Measurements from ENCODE around the gene NAV2.

The NAV2 gene

DNA sequence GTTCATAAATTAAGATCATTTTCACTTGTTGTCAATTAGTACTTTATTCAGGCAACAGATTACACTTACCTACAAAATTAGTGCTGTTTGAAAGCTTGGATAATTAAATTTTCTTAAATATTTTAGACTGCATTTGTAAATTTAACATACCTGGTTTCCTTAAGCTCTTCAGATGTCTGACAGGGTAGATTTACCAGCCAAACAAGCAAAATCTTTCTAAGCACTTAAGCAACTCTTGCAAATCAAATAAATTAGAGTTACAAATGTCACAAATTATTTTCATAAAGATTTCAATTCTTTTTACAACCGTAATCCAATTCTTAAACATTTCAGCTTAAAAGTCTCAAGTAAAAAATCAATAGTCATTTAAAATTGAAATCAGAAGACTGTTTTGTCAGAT, 317.8 kb downstream of the NAV2 start:
- no peak for DNase-seq

DNA sequence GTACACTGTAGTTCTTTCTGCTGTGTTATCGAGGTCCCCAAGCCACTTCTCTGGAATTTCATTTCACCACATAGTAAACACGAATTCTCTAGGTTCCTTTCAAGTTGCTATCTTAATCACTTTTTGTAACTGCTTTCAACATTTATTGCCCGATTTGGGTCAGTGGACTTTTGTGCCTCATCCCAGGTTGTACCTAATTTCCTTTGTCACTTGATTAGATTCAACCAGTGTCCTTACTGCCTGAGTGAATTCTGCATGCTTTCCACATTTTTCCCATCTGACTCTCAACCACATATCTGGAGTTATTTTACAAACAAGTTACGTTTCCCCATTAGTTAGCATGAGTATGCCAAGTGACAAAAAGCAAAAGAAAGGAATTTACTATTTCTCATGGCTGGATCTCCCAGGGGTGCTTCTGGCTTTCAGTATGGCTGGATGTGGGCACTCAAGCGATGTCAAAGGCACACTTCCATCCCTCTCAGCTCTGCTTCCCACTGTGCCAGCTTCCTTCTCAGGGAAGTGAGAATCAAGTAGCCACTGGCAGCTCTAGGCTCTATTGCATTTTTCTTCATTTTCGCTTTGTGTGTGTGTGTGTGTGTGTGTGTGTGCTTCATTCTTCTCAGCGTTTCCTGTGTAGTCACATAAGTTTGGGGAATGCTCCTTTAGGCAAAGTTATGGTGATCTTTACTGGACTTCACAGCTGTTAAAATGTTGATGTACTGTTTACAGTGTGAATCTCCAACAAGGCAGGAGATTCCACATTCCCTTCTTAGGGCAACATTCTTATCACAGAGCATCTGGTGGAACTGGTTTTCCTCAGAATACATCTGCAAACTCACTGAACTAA, 318.7 kb downstream of the NAV2 start:
- no peak for DNase-seq

DNA sequence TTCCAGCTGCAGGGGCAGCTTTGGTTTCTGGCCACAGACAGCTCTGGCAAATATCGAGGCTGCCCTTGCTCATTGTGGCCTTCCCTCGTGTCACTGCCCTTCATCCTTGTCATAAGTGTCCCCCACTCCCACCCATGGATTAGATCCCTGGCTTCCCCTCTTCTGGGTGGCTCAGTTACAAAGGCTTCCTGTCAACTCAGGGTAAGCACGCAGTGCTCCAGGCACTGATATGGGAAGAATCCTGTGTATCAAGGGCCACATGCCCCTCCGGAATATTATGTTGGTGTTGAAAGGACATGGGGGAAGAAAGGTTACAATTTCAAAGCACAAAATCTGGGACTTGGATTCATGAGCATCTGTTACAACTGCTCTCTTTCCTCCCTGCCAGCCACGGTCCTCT, 319.5 kb downstream of the NAV2 start:
- no peak for DNase-seq

DNA sequence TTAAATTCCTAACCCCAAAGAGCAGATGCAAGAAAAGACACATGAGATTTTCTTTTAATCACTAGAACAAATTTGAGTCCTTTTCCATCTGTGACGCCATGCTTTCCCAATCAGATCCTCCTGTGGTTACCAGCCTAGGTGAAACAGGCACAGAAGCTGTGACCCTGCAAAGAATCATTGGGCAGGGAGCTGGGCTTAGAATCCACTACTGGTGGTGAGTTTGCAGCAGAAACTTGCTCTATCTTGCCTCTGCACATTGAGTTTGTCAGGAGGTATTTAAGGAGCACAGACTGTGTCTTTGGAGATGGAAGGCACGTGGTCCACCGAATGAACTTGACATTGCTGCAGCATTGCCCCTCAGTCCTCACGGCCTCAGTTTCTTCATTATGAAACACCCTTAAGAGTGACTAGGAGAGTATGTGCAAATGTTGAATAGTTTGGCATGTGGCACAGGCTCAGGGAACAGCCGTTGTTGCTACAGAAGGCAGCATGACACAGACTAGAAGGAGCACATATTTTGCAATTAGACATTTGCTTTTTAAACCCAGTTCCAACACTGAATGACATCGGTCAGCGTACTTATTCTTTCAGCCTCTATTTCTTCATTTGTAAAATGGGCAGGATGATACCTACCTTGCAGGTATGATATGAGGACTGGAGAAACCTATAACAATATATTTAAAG, 320.1 kb downstream of the NAV2 start:
- DNase-seq, result no peak

DNA sequence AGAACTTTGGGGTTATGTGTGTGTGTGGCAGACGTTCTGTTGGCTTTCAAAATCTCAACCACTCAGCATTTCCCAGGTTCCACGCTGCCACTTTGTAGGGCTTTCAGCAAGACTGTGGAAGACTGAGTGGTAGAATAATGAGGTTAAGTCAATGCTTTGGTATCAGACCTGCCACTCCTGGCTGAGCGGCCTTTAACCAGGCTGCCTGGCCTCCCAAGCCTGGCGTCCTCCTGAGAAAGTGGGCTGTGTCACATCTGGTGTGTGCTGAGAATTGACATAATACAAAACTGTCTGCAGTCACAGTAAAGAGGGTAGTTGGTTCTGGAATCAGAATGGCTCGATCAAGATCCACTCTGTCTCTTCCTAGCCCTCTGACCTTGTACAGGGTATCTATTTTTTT, 321.2 kb downstream of the NAV2 start:
- DNase-seq, result no peak

DNA sequence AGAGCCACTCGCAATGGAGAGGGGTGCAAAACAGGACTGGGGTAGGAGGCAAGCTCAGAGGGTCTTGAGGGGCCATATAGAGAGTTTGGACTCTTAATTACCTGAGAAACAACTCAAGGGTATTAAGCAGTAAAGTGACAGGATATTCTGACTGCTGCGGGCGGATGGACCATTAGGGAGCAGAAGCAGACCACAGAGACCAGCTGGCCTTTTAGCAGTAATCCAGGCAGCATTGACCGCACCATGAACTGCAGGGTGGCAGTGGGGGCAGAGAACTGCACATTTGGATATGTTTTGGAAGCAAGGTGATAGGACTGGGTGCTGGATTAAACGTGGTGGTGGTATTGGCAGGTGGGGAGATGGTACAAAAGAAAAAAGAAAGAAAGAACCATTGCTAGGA, 322.3 kb downstream of the NAV2 start:
- DNase-seq, result no peak

DNA sequence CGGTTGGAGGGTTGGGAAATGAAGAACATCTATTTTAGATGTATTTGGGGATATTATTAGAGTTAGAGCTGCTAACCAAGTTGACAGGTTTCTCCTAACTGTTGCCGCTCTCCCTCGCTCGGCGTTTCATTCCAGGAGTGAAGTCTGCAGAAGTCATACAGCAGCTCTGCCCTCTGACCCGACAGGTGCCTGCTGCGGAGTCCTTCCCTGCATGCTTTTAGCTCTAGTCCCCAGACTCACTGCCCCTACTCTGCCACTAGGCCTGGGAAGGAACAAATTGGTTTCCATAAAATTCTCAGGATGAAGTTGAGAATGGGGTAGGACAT, 322.7 kb downstream of the NAV2 start:
- DNase-seq, result no peak

DNA sequence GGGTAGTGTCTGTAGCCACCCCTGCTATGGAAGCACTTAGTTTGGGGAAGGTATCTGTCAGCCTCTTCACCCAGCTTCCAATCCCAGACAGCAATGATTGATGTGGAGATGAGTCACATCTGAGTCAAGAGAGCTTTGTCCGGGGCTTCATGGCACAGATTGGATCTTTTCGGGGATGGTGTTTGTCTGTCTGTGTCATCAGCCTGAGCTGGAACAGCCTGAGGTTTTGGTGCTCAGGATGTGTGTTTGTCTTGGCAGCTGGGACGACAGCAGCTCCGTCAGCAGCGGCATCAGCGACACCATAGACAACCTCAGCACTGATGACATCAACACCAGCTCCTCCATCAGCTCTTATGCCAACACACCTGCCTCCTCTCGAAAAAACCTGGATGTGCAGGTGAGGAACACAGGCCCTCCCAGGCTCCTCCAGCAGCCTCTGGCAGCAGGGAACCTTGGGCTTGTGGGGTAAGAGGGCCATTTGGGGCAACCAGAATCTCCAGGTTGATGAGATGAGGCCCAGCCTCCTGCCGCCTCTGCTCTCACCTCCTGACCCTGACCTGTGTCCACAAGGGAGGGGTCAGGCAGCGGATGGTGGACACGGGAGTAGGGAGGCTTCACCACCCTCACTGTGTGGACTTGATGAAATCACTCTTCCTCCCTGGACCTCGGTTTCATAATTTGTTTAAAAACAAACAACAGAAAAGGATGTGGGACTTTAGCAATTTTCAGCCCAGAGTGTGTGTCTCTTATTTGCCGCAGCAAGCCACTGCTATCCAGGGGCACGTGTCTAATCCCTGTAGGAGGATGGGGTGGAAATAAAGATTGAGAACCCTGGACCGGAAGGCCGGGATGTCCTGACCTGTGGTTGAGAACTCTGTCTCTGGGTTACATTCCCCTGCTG, 323.3 kb downstream of the NAV2 start:
- DNase-seq, result no peak

DNA sequence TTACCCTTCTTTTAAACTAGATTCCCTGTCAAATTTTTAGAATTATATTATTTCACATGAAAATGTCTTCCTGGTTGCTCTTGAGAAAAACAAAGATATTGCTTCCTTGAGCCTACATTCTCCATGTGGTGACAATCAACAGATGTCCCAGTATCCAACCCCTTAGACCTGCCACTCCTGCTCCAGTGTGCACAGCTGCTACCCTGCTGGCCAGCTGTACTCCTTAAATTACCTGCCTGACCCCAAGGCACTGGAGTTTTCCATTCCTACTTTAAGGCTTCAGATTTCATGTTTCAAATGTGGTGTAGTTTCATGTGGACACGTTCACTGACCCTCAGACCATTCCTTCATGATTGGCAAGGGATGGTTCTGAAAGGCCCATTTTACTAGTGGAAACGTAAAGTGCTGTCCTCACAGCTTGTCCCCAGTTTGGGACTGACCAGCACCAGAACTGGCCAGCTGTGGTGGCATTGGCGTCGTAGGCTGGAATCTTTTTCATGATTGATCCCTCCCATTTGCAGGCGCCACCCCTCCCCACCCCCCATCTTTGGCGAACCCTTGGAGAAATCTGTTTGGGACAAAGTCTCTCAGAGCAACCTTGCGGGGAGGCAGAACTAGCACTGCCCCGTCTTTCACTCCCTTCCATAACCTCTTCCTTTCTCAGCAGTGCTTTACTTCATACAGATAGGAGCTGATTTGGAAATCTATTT, 324.1 kb downstream of the NAV2 start:
- no peak for DNase-seq

DNA sequence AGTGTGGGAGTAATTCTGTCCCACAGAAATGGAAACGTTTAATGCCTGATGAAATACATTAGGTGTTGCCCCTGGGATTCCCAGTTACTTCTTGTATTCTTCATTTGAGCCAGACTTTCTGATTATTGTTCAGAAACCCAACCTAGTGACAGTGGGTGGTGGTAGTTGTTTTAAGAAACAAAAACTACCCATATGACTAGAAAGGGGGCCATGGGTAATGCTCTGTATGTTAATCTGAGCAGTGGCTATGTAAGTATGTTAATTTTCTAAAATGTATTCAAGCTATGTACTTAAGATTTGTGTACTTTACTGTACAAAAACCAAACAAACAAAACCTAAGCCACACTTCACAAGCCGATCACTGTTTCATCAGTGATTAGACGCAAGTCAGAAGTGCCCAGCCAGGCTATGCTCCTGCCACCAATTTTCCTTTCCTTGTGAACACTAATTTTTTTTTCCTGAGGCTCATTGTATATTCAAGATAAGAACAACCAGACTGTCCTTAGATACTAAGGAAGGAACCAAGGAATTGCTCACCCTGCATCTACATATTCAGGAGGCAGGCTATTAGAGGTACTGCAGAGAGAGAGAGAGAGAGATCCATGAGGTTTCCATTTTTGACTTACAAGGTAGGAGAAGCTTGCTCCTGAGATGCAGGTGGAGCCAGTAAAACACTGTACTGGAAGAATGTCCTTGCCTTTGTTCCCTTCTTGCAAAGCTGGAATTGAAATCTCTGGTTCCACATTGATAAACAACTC, 324.9 kb downstream of the NAV2 start:
- DNase-seq, result no peak

DNA sequence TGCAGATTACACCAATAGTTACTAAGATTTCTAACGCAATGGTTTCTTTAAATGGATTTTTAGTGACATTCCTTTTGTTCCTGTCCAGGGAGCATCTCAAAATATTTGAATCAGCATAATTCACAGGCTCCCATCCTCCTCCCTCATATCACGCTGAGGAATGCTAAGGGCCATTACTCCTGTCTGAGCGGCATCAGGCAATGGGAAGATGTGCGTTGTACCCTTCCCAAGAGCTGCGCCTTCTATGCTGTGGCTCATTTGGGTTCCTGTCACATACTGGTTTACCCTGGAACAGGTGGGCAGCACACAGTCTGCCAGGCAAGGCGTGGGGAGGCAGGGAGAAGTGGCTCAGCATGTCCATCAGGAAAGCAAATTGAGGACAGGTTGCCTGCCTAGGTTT, 325.8 kb downstream of the NAV2 start:
- no peak for DNase-seq

DNA sequence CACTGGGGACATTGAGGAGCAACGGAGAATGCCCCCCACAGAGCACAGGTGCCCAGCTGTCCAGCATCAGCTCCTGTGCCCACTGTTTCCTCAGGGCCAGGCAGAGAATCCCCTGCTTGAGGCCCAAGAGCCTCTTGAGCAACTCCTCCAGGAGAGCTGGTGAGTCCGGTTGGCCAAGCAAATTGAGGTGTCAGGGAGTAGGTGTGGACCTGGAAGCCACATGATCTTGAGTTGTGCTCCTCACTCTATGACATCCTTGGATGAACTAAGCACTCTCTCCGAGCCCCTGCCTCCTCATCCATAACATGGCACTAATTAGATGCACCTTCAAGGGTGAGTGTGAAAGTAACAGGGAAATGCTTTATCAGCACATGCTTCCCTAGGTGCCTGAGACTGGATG, 326.3 kb downstream of the NAV2 start:
- DNase-seq, result no peak

DNA sequence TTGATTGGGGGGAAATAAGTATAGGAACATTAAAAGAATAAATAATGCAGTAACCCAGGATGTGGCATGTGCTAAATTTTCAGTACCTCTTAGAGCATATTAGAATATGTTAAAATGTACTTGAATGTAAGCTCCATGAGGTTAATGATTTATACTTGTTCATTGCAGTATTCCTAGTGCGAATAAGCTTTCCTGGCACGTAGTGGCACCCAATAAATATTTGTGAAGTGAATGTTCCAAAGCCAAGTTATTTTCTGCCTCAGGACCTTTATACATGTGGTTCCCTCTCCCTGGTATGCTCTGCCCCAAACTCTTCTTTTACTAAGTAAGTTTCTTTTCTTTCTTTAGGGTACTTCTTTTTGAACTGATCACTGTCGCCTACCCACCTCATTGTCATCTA, 328.9 kb downstream of the NAV2 start:
- DNase-seq, result no peak

DNA sequence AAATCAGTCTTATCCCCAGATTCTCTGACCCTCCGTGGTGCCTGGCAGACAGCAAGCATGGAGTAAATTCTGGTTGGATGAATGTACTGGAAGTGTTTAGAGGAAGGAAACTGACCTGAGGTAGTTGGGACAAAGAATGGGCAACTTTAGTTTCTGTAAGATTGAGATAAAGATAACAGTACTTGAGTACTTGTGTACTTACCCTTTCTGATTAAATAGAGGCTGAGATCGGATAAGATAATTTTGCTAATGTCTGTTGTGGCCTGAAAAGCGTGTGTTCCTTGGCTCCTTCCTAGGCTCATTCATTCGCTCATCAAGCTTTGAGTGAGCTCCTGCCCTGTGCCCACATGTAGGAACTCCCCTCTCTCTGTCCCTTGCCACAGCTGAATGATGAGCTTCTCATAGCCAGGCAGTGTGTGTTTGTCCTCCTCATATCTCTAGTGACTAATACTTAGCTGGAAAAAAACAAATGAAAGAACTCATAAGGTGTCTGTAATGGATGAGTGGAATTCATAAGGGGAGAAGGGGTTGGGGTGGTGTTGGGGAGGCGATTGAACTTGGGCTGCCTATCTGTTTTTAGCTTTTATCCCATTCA, 329.5 kb downstream of the NAV2 start:
- no peak for DNase-seq

DNA sequence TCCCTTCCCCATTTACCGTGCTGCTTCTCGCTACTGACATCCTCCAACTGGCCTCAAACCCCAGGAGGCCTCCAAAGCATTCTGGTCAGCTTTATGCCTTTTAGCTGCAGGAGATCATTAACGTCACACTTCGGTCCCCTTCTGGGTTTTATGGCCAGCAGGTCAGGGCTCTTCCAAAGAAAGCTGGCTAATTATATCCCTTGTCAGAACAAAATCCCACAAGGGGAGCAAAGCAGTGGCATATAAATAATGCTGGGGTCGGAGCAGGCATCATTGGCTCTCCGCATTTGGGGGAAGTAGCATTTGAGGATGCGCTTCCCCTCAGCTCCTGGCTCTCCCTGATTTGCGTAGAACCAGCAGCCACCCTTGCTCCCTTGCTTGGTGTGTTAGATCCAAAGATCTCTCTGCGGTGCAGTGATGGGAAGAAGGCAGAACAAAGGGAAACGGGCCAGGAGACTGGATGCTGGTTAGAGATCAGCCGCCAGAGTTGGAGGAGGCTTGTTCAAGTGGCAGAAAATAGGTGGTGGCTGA, 330.2 kb downstream of the NAV2 start:
- DNase-seq, result no peak

DNA sequence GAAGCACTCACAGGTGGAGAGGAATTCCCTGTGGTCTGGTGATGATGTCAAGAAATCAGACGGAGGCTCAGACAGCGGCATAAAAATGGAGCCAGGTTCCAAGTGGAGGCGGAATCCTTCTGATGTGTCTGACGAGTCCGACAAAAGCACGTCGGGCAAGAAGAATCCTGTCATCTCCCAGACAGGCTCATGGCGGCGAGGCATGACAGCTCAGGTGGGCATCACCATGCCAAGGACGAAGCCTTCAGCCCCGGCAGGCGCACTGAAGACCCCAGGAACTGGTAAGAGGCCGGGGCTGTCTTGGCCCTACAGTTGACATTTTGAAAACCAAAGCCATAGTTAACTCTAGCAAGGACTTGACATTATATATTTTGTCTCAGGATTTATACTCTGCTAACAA, 331.4 kb downstream of the NAV2 start:
- DNase-seq, result no peak

DNA sequence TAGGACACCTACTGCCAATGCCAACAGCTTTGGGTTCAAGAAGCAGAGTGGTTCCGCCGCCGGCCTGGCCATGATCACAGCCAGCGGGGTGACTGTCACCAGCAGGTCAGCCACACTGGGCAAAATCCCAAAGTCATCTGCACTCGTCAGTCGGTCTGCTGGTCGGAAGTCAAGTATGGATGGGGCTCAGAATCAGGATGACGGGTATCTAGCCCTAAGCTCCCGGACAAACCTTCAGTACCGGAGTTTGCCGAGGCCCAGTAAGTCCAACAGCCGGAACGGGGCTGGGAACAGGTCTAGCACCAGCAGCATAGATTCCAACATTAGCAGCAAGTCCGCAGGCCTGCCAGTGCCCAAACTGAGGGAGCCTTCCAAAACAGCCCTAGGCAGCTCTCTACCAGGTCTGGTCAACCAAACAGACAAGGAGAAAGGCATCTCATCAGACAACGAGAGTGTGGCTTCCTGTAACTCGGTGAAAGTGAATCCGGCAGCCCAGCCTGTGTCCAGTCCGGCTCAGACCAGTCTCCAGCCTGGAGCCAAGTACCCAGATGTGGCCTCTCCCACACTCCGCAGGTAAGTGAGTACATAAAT, 332.6 kb downstream of the NAV2 start:
- no peak for DNase-seq

DNA sequence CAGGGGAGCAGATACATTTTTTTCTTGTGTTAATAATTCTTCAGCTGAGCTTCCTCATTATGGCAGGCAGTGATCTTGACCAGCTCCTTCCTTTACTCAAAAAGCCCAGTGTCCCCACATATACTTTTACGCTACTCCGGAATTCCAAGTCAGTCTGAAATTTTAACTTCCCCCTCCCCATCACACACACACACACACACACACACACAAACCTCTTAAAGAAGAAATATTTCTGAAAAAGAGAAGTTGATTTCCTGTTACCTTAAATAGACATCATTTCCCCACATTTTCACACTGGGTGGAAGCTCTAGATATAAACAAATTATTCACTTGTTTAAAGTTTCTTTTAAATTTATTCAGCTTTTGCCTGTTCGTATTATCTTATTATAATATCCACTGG, 333.8 kb downstream of the NAV2 start:
- DNase-seq, result no peak

DNA sequence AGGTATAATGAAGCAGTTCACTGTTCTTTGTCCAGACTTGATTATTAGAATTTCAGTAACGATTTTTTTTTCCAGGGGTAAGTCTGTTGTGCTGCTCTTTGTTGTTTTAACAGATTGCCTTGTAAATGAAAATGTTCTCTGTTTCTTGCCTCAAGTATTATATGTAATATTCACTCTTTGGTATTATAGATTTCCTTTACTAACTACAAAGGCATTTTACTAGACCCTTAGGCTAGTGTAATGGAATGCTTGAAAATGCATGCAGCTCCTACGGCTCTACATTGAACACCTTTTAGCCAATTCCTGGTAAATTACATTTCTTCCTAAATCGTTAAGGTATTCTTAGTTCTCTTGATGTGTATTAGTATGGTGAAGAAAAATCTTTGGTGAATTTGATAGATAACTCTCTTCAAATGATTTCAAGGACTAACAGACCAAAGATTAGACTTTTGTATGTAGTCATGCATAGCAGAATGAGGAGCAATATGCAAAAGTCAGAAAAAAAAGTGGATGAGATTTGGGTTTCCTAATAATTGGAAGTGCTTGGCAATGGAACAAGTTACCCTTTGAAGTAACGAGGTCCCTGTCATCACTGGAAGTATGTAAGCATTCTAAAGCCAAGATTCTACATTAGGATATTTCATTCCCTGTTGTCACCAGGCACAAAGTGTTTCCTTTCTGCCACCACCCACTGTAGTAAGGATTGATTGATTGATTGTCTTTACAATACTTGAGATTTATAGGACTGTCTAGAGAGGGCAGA, 334.6 kb downstream of the NAV2 start:
- DNase-seq, result no peak

DNA sequence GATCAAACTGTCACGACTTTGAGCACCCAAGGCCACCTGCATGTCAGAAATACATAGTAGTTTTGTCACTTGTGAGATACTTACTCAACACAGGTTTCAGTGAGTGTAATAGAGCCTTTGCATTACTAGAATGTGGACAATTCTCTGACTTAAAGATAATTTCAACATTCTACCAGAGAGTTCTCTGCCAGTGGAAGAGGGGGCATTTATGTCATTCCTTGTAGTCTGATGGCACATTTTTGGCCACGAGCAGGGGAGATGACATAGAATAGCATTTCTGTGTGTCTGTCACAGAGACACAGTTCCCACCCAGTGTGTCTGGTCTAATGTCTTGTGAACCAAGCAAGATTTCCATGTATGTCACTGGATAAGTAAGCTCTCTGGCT, 335.1 kb downstream of the NAV2 start:
- DNase-seq, result no peak

DNA sequence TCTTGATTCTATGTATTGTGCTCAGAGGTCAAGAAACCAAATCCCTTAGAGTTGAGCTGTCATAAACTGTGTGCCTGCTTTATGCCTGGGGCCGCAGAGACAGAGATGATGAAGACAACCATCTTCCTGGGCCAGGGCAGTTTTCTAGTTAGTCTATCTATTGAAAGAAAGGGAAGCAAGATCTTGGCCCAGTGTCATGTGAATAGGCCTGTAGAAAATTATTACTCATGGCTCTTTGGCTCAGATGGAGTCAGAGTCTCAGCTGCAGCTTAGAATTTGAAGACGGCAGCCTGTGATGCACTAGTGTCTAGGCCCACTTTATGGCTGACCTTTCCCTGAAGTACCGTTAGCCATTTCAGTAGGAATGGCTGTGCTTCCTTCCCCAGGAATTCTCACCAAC, 335.6 kb downstream of the NAV2 start:
- DNase-seq, result no peak

Data from activated naive CD4-positive, alpha-beta T cell (primary cell).